ENCODE results near the gene MLX.

Gene MLX

GRCh38 chr17:42553161-42553818, 13.6 kb upstream of the MLX start:
- H3K36me3 ChIP-seq (ENCODE audit: control insufficient read depth, low read length): peaks cover 3% of the 10 kb centered on the region; the same call in 1 of the 2 replicates
- no peaks in the 10 kb centered on the region for H3K9me2 ChIP-seq (replicated peaks; ENCODE audit: control insufficient read depth, low read length)
- peak overlapping the region; percentile 99 for H3K4me3 ChIP-seq (ENCODE audit: low read length)
- peaks cover 18% of the 10 kb centered on the region for H3K79me2 ChIP-seq (ENCODE audit: control insufficient read depth, low read length)
- TF ChIP-seq CTCF (IDR thresholded peaks at IDR 0.05; ENCODE audit: low read depth, low read length, poor library complexity, severe bottlenecking) (no peak), EZH2phosphoT487 (IDR thresholded peaks at IDR 0.05; ENCODE audit: borderline replicate concordance, low read length) (no peak)
- H3K27ac ChIP-seq (ENCODE audit: low read depth, low read length): no peak overlapping the region
- no peaks in the 10 kb centered on the region for H3K9me3 ChIP-seq (ENCODE audit: control insufficient read depth, insufficient read depth, low read length)
- H3K27me3 ChIP-seq (ENCODE audit: control insufficient read depth, low read length): no peaks in the 10 kb centered on the region
- H4K20me1 ChIP-seq (ENCODE audit: control insufficient read depth, insufficient read depth, low read depth, low read length): no peaks in the 10 kb centered on the region
- peaks cover 33% of the 10 kb centered on the region for H3K4me1 ChIP-seq (ENCODE audit: control insufficient read depth, low read length)
- H3K4me2 ChIP-seq (ENCODE audit: low read length): peak overlapping the region; percentile 96
- H3F3A ChIP-seq (ENCODE audit: control insufficient read depth, insufficient read depth): no peaks in the 10 kb centered on the region

- Histone ChIP-seq H3K79me2 (ENCODE audit: control insufficient read depth, low read length) (peaks cover 18% of the 10 kb centered on the region), H3K4me3 (ENCODE audit: low read length) (peak overlapping the region; percentile 99), H3K4me2 (ENCODE audit: low read length) (peak overlapping the region; percentile 96)
These were observed 13.0 kb upstream of the MLX start for GRCh38 chr17:42553866-42554249.

GRCh38 chr17:42554250-42555121, 12.4 kb upstream of the MLX start:
- no peaks in the 10 kb centered on the region for H3K9me2 ChIP-seq (replicated peaks; ENCODE audit: control insufficient read depth, low read length)
- H3K4me2 ChIP-seq (ENCODE audit: low read length): peak overlapping the region; percentile 96
- no peaks in the 10 kb centered on the region for H3K27me3 ChIP-seq (ENCODE audit: control insufficient read depth, low read length)
- H3K4me3 ChIP-seq (ENCODE audit: low read length): peak overlapping the region; percentile 99
- H3K9me3 ChIP-seq (ENCODE audit: control insufficient read depth, insufficient read depth, low read length): no peaks in the 10 kb centered on the region
- H3K79me2 ChIP-seq (ENCODE audit: control insufficient read depth, low read length): peaks cover 18% of the 10 kb centered on the region
- no peaks in the 10 kb centered on the region for H4K20me1 ChIP-seq (ENCODE audit: control insufficient read depth, insufficient read depth, low read depth, low read length)
- H3K36me3 ChIP-seq (ENCODE audit: control insufficient read depth, low read length): peaks cover 3% of the 10 kb centered on the region; the same call in 1 of the 2 replicates
- H3K4me1 ChIP-seq (ENCODE audit: control insufficient read depth, low read length): peaks cover 26% of the 10 kb centered on the region
- no peak for TF ChIP-seq CTCF (IDR thresholded peaks at IDR 0.05; ENCODE audit: low read depth, low read length, poor library complexity, severe bottlenecking)
- no peak for TF ChIP-seq EZH2phosphoT487 (IDR thresholded peaks at IDR 0.05; ENCODE audit: borderline replicate concordance, low read length)
- H3F3A ChIP-seq (ENCODE audit: control insufficient read depth, insufficient read depth): no peaks in the 10 kb centered on the region
- H3K27ac ChIP-seq (ENCODE audit: low read depth, low read length): peak overlapping the region; percentile 53

More at GRCh38 chr17:42553866-42554249, 13.0 kb upstream of the MLX start:
- Histone ChIP-seq H3K27me3 (ENCODE audit: control insufficient read depth, low read length) (no peaks in the 10 kb centered on the region), H3K36me3 (ENCODE audit: control insufficient read depth, low read length) (peaks cover 3% of the 10 kb centered on the region; the same call in 1 of the 2 replicates), H3K4me1 (ENCODE audit: control insufficient read depth, low read length) (peaks cover 28% of the 10 kb centered on the region), H3K9me2 (replicated peaks; ENCODE audit: control insufficient read depth, low read length) (no peaks in the 10 kb centered on the region), H3F3A (ENCODE audit: control insufficient read depth, insufficient read depth) (no peaks in the 10 kb centered on the region), H4K20me1 (ENCODE audit: control insufficient read depth, insufficient read depth, low read depth, low read length) (no peaks in the 10 kb centered on the region), H3K9me3 (ENCODE audit: control insufficient read depth, insufficient read depth, low read length) (no peaks in the 10 kb centered on the region), H3K27ac (ENCODE audit: low read depth, low read length) (peak overlapping the region; percentile 53)
- TF ChIP-seq EZH2phosphoT487 (IDR thresholded peaks at IDR 0.05; ENCODE audit: borderline replicate concordance, low read length): no peak
- no peak for TF ChIP-seq CTCF (IDR thresholded peaks at IDR 0.05; ENCODE audit: low read depth, low read length, poor library complexity, severe bottlenecking)

Data from DOHH2 (cell line).